ENCODE results near the gene GRK5.

DNA sequence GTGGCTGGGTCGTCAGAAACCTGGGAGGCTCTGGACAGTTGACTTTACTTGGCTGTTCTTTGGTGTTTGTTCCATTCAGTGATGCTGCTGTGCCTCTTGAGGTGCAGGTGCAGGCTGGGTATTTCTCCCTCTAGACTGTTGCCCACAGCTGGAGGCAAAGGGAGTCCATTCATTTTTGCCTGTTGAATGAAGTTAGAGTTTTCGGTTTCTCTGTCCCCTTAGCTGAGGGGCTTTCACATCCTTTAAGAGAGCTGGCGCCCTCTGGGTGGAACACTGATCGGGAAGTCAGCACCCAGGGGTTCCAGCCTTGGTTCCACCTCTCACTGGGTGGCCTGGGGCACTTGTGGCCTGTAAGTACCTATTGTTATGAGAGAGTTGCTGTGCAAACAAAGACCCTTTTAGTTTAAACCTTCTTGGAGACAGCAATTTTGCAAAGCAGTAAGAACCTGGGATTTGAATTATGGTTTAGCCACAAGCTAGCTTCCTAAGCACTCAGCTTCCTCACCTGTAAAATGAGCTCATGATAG lies 67.2 kb downstream of the GRK5 start:
- TF ChIP-seq, protein P1, sequence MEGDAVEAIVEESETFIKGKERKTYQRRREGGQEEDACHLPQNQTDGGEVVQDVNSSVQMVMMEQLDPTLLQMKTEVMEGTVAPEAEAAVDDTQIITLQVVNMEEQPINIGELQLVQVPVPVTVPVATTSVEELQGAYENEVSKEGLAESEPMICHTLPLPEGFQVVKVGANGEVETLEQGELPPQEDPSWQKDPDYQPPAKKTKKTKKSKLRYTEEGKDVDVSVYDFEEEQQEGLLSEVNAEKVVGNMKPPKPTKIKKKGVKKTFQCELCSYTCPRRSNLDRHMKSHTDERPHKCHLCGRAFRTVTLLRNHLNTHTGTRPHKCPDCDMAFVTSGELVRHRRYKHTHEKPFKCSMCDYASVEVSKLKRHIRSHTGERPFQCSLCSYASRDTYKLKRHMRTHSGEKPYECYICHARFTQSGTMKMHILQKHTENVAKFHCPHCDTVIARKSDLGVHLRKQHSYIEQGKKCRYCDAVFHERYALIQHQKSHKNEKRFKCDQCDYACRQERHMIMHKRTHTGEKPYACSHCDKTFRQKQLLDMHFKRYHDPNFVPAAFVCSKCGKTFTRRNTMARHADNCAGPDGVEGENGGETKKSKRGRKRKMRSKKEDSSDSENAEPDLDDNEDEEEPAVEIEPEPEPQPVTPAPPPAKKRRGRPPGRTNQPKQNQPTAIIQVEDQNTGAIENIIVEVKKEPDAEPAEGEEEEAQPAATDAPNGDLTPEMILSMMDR (IDR thresholded peaks at IDR 0.05): no peak
- no peak for TF ChIP-seq POLR2A (IDR thresholded peaks at IDR 0.05)

Measured in tibial nerve (tissue), 3 donors.